Body of pancreas (tissue), 4 donors: ENCODE data around the gene NKX2-4. TPM values are rescaled to one million over a fixed set of nuclear protein-coding genes. Genes with fewer than 3 reads are reported as not detected.

Experiments
- ATAC-seq: fragments of 150-250 bp; one replicate; pipeline ENCODE4 v1.9.1; 2016
- DNase-seq, 4 donors: peaks; one replicate each; pipeline ENCODE4 v3.0.0-alpha.2; 2019
- H3K27ac ChIP-seq, 4 donors: fragments of 200-600 bp; sonication (generic); 1 replicate in 3 of 4; 2 replicates in 1 of 4; pipeline versions ENCODE4 v1.5.1 to v1.6.1; 2016 to 2019; ENCODE audit warnings: mild to moderate bottlenecking in 1 of 4, mixed read lengths in 1 of 4, moderate library complexity in 1 of 4
- H3K27me3 ChIP-seq, 2 donors: fragments of 200-600 bp; sonication (generic); one replicate each; pipeline ENCODE4 v1.6.0; 2016; ENCODE audit warnings: mild to moderate bottlenecking in 1 of 2
- H3K36me3 ChIP-seq, 2 donors: fragments of 200-600 bp; sonication (generic); replicated peaks in 1 of 2; 2 replicates each; pipeline ENCODE4 v1.5.1; 2016; ENCODE audit warnings: low read depth in 2 of 2; ENCODE audit not compliant: insufficient read depth in 1 of 2
- H3K4me1 ChIP-seq: fragments of 200-600 bp; sonication (generic); one replicate; pipeline ENCODE4 v1.6.0; 2016
- H3K4me3 ChIP-seq, 2 donors: fragments of 200-600 bp; sonication (generic); 1 replicate in 1 of 2; 2 replicates in 1 of 2; pipeline ENCODE4 v1.5.1; 2016 to 2019
- H3K9me3 ChIP-seq, 3 donors: fragments of 200-600 bp; sonication (generic); 1 replicate in 2 of 3; 2 replicates in 1 of 3; pipeline ENCODE4 v1.5.1; 2016
- POLR2A ChIP-seq, 3 donors: fragments of 450-650 bp; IDR thresholded peaks; one replicate each; pipeline ENCODE4 v1.6.1; 2016; ENCODE audit warnings: antibody characterized with exemption in 3 of 3, mild to moderate bottlenecking in 2 of 3
- WGBS, 2 donors: methylation state at CpG; one replicate each; pipeline ENCODE4 v1.1.5; 2017; 5-methylcytosine and 5-hydroxymethylcytosine counted together
- intact Hi-C: fragments of 100-400 bp; cut with DNase I; formaldehyde crosslinking; loops from one replicate; pipeline ENCODE4 v1.15.1; 2023
- total RNA-seq, 2 donors: library from RNA; depleted of rRNA; stranded (reverse); fragments of >200 nt; gene quantifications; one replicate each; pipeline ENCODE4 v1.1.0, GENCODE V29; 2016
- TF ChIP-seq, protein P1 (sequence below), 7 experiments: fragments of 450-650 bp in 4 of 7; fragments of 200-600 bp in 3 of 7; sonication (generic) in 3 of 7; IDR thresholded peaks; one replicate each; pipeline ENCODE4 v1.5.1; 2016 to 2019; ENCODE audit warnings: antibody characterized with exemption in 7 of 7

NKX2-4 gene
- total RNA-seq, 2 donors from 2014 or later, result not detected

DNA sequence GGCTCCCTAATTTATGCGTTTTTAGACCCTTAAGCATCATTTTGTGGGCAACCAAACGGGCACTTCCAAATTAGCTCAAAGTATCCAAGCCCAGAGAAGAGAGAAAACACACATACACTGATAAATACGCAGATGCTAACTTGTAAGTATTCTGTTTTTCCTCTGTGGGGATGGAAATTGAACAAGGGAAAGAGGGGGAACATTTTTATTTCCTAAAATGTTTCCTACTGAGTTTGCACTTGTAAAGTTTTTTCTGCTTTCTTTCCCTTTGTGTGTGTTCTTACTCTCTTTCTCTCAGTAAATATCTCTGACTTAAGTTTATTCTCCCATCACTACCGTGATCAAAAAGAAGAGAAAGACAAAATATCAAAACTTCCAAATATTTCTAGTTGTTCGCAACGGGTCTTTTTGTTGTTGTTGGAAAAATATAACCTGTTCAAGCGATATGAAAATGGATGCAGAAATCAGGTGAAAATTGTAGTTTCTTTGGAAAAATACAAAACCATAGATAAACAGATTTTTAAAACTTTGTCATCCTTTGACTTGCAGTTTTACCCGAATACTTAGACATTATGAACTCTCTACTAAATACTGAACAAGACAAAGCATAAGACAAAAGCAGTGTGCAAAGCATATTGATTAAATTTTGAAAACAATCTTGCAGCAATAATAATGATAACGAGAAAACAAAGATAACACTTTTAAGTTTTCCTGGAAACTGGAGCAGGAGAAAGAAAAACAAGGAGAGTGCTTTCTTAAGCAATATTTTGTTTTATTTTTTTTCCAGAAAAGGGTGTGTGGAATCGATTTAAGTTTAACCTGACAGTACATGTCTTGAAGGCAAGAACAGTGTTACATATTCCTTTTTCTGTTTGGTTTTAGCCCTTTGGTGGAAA is 1.0 kb upstream of the NKX2-4 start:
- Histone ChIP-seq H3K36me3 (no peaks in the 10 kb centered on the region), H3K4me1 (peaks cover 20% of the 10 kb centered on the region), H3K27ac (no peak overlapping the region), H3K27me3 (peaks cover 0 to 38% of the 10 kb centered on the region in 2 donors), H3K9me3 (no peaks in the 10 kb centered on the region), H3K4me3 (no peak overlapping the region)
- TF ChIP-seq, protein P1, sequence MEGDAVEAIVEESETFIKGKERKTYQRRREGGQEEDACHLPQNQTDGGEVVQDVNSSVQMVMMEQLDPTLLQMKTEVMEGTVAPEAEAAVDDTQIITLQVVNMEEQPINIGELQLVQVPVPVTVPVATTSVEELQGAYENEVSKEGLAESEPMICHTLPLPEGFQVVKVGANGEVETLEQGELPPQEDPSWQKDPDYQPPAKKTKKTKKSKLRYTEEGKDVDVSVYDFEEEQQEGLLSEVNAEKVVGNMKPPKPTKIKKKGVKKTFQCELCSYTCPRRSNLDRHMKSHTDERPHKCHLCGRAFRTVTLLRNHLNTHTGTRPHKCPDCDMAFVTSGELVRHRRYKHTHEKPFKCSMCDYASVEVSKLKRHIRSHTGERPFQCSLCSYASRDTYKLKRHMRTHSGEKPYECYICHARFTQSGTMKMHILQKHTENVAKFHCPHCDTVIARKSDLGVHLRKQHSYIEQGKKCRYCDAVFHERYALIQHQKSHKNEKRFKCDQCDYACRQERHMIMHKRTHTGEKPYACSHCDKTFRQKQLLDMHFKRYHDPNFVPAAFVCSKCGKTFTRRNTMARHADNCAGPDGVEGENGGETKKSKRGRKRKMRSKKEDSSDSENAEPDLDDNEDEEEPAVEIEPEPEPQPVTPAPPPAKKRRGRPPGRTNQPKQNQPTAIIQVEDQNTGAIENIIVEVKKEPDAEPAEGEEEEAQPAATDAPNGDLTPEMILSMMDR (IDR thresholded peaks at IDR 0.05), result no peak
- no peak for TF ChIP-seq POLR2A (IDR thresholded peaks at IDR 0.05)
- WGBS, 2 donors, result 15 to 31% methylated on average over 10 of the region's 10 CpGs
- intact Hi-C loops, result no loop called here
- DNase-seq, result no peak
- no peak for ATAC-seq

DNA sequence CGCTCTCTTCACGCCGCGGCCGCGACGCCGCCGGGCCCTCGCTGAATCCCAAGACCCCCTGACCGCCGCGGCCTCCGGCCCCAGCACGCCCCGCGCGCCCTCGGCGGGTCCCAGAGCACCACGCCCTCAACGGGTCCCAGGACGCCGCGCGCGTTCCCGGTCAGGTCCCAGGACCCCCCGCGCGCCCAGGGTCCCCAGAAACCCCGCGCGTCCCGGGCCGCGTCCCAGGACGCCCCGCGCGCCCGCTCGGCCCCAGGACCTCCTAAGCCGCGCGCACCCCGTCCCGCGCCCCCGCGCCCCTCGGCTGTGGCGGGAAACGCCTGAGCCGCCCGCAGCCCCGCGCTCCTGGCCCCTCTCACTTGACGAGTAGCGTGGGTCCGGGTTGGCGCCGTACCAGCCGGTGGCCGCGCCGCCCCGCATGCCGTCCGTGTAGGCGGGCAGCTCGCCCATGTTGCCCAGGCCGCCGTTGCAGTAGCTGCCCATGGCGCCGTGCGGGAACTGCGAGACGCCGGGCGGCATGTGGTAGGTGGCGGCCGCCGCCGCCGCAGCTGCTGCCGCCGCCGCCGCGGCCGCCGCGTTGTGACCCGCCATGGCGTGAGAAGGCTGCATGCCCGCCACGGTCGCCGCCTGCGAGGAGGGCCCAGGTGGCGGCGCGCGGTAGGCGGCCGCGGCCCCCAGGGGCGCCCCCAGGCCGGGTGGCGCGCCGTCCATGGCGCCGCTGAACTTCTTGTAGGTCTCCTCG is 556 bp downstream of the NKX2-4 start:
- H3K27ac ChIP-seq, result no peak overlapping the region
- H3K36me3 ChIP-seq, result no peaks in the 10 kb centered on the region
- H3K4me1 ChIP-seq, result peaks cover 20% of the 10 kb centered on the region
- WGBS, 2 donors, result 4% methylated on average over 65 of the region's 116 CpGs; no CpG with 5 or more reads in 1 of the 2 donors
- ATAC-seq, result no peak
- no peaks in the 10 kb centered on the region for H3K9me3 ChIP-seq
- peaks cover 0 to 40% of the 10 kb centered on the region in 2 donors for H3K27me3 ChIP-seq
- TF ChIP-seq POLR2A (IDR thresholded peaks at IDR 0.05), result no peak
- TF ChIP-seq, protein P1 (IDR thresholded peaks at IDR 0.05), result no peak
- DNase-seq, result peak in 1 of 4 donors; percentile 22
- intact Hi-C loops, result no loop called here
- H3K4me3 ChIP-seq, result no peak overlapping the region

DNA sequence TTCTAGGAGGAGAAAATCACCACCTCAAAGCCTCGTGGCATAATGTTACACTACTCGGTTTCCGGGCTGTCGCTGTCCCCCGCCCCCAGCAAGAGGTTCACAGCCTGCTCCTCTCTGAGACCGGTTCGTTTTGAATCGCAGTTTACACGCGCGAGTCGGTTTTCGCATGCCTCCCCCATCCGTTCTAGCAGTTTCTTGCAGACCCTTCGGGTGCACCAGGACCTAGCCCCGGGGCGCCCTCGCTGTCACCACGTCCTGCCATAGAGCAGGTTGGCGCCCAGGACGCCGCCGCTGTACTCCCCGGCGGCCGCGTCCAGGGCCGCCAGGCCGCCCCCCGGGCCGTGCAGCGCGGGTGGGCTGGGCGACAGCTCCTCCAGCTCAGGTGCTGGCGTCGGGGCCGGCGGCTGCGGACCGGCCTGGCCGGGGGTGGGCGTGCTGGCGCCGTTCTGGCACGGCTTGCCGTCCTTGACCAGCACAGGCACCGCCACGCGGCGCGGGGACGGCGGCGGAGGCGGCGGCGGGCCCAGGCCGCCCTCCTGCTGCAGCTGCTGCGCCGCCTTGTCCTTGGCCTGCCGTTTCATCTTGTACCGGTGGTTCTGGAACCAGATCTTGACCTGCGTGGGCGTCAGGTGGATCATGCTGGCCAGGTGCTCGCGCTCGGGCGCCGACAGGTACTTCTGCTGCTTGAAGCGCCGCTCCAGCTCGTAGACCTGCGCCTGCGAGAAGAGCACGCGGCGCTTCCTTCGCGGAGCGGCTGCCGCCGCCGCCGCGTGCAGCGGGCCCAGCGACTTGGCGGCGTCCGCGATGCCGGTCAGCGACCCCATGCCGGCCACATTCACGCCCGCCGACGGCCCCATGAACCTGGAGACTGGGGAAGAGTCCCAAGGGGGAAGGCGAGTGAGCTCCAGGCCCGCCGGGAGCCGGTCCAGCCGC is 1.4 kb downstream of the NKX2-4 start:
- Histone ChIP-seq H3K4me1 (peaks cover 20% of the 10 kb centered on the region), H3K27ac (no peak overlapping the region), H3K9me3 (no peaks in the 10 kb centered on the region), H3K36me3 (no peaks in the 10 kb centered on the region), H3K4me3 (no peak overlapping the region), H3K27me3 (peaks cover 0 to 48% of the 10 kb centered on the region in 2 donors)
- 6 to 13% methylated on average over 16 to 102 of the region's 103 CpGs for WGBS, 2 donors
- ATAC-seq (no peak), DNase-seq (peak in 2 of 4 donors; percentile 8 to 13)
- TF ChIP-seq, protein P1 (IDR thresholded peaks at IDR 0.05), result no peak
- TF ChIP-seq POLR2A (IDR thresholded peaks at IDR 0.05), result no peak
- intact Hi-C loops, result no loop called here

DNA sequence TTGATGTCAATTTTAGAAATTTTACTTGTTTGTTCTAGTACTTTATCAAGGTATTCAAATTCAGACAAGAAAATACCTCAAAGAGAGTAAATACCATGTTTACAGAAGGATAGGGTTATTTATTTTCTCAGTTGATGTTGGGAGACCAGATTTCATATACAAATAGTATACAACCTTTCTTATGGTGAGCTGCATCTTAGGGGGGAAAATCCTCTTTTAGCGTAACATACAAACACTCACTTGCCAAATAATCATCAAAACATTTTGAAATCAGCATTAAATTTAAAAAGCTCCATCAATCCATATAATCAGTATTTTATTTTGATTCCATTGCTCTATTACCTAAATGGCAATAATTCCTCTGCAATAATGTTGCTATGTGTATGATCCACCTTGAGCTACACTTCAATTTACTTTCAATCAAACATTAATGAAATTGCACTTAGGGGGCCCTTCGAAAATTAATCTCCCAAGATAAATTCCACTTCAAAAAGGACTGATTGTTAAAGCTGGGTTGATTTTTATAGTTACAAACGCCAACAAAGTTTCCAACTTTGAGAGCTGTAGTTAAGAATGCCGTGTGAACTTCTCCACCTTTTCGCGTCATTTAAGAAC is 2.2 kb downstream of the NKX2-4 start:
- Histone ChIP-seq H3K27me3 (peaks cover 0 to 48% of the 10 kb centered on the region in 2 donors), H3K36me3 (no peaks in the 10 kb centered on the region), H3K9me3 (no peaks in the 10 kb centered on the region), H3K4me1 (peaks cover 20% of the 10 kb centered on the region), H3K4me3 (no peak overlapping the region), H3K27ac (no peak overlapping the region)
- ATAC-seq (no peak), DNase-seq (no peak)
- TF ChIP-seq, protein P1 (IDR thresholded peaks at IDR 0.05), result no peak
- no peak for TF ChIP-seq POLR2A (IDR thresholded peaks at IDR 0.05)
- WGBS, 2 donors, result 17 to 24% methylated on average over 6 of the region's 6 CpGs
- intact Hi-C loops, result no loop called here
